Measurements from ENCODE around the gene IRF1.

IRF1 gene

GRCh38 chr5:132530946-132531345 is 40.4 kb upstream of the IRF1 start:
- TF ChIP-seq CEBPB (IDR thresholded peaks at IDR 0.05): no peak
- no peak for TF ChIP-seq TAF1 (IDR thresholded peaks at IDR 0.05; ENCODE audit: low read depth)
- no peak for TF ChIP-seq CREB1 (IDR thresholded peaks at IDR 0.05; ENCODE audit: low read depth)
- TF ChIP-seq MAX (IDR thresholded peaks at IDR 0.05): no peak
- no peak for TF ChIP-seq TCF12 (IDR thresholded peaks at IDR 0.05; ENCODE audit: low read depth)
- no peak for TF ChIP-seq FOXM1 (IDR thresholded peaks at IDR 0.05; ENCODE audit: borderline replicate concordance, low read depth)
- TF ChIP-seq NFIC (IDR thresholded peaks at IDR 0.05): no peak
- no peak for TF ChIP-seq RAD21 (IDR thresholded peaks at IDR 0.05; ENCODE audit: low read depth)
- no peak for TF ChIP-seq EGR1 (IDR thresholded peaks at IDR 0.05)
- no peak for TF ChIP-seq USF1 (IDR thresholded peaks at IDR 0.05)
- no peak for TF ChIP-seq REST (IDR thresholded peaks at IDR 0.05; ENCODE audit: low read depth)
- TF ChIP-seq TEAD4 (IDR thresholded peaks at IDR 0.05): no peak
- TF ChIP-seq ZBTB7A (IDR thresholded peaks at IDR 0.05; ENCODE audit: low read depth): no peak
- no peak for TF ChIP-seq EP300 (IDR thresholded peaks at IDR 0.05; ENCODE audit: borderline replicate concordance)
- TF ChIP-seq YY1 (IDR thresholded peaks at IDR 0.05; ENCODE audit: low read depth): no peak

GRCh38 chr5:132528866-132529634 is 38.5 kb upstream of the IRF1 start:
- TF ChIP-seq EGR1 (IDR thresholded peaks at IDR 0.05): no peak
- TF ChIP-seq TAF1 (IDR thresholded peaks at IDR 0.05; ENCODE audit: low read depth): no peak

GRCh38 chr5:132528021-132528420 is 37.4 kb upstream of the IRF1 start:
- no peak for TF ChIP-seq ZBTB7A (IDR thresholded peaks at IDR 0.05; ENCODE audit: low read depth)
- TF ChIP-seq FOXM1 (IDR thresholded peaks at IDR 0.05; ENCODE audit: borderline replicate concordance, low read depth): no peak
- no peak for TF ChIP-seq MAX (IDR thresholded peaks at IDR 0.05)
- no peak for TF ChIP-seq TEAD4 (IDR thresholded peaks at IDR 0.05)
- TF ChIP-seq REST (IDR thresholded peaks at IDR 0.05; ENCODE audit: low read depth): no peak
- no peak for TF ChIP-seq RAD21 (IDR thresholded peaks at IDR 0.05; ENCODE audit: low read depth)
- TF ChIP-seq TCF12 (IDR thresholded peaks at IDR 0.05; ENCODE audit: low read depth): no peak
- TF ChIP-seq EP300 (IDR thresholded peaks at IDR 0.05; ENCODE audit: borderline replicate concordance): no peak
- TF ChIP-seq TAF1 (IDR thresholded peaks at IDR 0.05; ENCODE audit: low read depth): no peak
- TF ChIP-seq USF1 (IDR thresholded peaks at IDR 0.05): no peak
- TF ChIP-seq NFIC (IDR thresholded peaks at IDR 0.05): no peak
- no peak for TF ChIP-seq YY1 (IDR thresholded peaks at IDR 0.05; ENCODE audit: low read depth)

- TF ChIP-seq RAD21 (IDR thresholded peaks at IDR 0.05; ENCODE audit: low read depth) (no peak), TCF12 (IDR thresholded peaks at IDR 0.05; ENCODE audit: low read depth) (no peak), USF1 (IDR thresholded peaks at IDR 0.05) (no peak), ZBTB7A (IDR thresholded peaks at IDR 0.05; ENCODE audit: low read depth) (no peak), YY1 (IDR thresholded peaks at IDR 0.05; ENCODE audit: low read depth) (no peak), NFIC (IDR thresholded peaks at IDR 0.05) (no peak), EP300 (IDR thresholded peaks at IDR 0.05; ENCODE audit: borderline replicate concordance) (no peak), CREB1 (IDR thresholded peaks at IDR 0.05; ENCODE audit: low read depth) (no peak), TEAD4 (IDR thresholded peaks at IDR 0.05) (no peak), REST (IDR thresholded peaks at IDR 0.05; ENCODE audit: low read depth) (no peak), MAX (IDR thresholded peaks at IDR 0.05) (no peak), TAF1 (IDR thresholded peaks at IDR 0.05; ENCODE audit: low read depth) (no peak), FOXM1 (IDR thresholded peaks at IDR 0.05; ENCODE audit: borderline replicate concordance, low read depth) (no peak), CEBPB (IDR thresholded peaks at IDR 0.05) (no peak), EGR1 (IDR thresholded peaks at IDR 0.05) (no peak)
These were observed 36.5 kb upstream of the IRF1 start for GRCh38 chr5:132526974-132527564.
